SH-SY5Y (cell line): ENCODE data around the gene FAM234A.

Experiments used
- GATA2 ChIP-seq: IDR thresholded peaks from 2 replicates; pipeline ENCODE4 v1.6.1; 2011; ENCODE audit warnings: mild to moderate bottlenecking, low read depth, low read length
- GATA3 ChIP-seq: IDR thresholded peaks from 2 replicates; pipeline ENCODE4 v1.6.1; 2011; ENCODE audit warnings: low read depth, mild to moderate bottlenecking, low read length, moderate library complexity

FAM234A gene

GRCh38 chr16:314795-315299 lies 80.2 kb downstream of the FAM234A start:
- TF ChIP-seq GATA3 (no peak), GATA2 (no peak)
